Caco-2 (cell line): Measurements from ENCODE around the gene TPBGL. TPM values are rescaled to one million over a fixed set of nuclear protein-coding genes. Genes with fewer than 3 reads are reported as not detected.

Experiments
- BruUV-seq: library from RNA; stranded (reverse); fragments of 400-500 nt; replicated peaks from 2 replicates; lab custom pipeline; 2021; lab: Mats Ljungman, UMichigan
- CTCF ChIA-PET: fragments of 300-600 bp; sonication (Branson Sonifier 250); formaldehyde crosslinking; loops from one replicate; lab custom pipeline; 2022; ENCODE audit warnings: antibody characterized with exemption; lab: Charles Lee
- POLR2A ChIA-PET: fragments of 300-600 bp; sonication (Branson Sonifier 250); formaldehyde crosslinking; loops from one replicate; lab custom pipeline; 2022; ENCODE audit warnings: antibody characterized with exemption; lab: Charles Lee
- DNase-seq, 2 experiments: peaks; one replicate each; pipeline versions ENCODE4 v3.0.0 to v3.0.0-alpha.2; 2020 to 2022
- H3K27me3 ChIP-seq: replicated peaks from 2 replicates; pipeline ENCODE4 v1.6.0; 2011; ENCODE audit warnings: low read length; ENCODE audit not compliant: control insufficient read depth, insufficient read depth
- H3K36me3 ChIP-seq: 2 replicates; pipeline ENCODE4 v1.5.1; 2011; ENCODE audit warnings: low read length; ENCODE audit not compliant: control insufficient read depth, insufficient read depth
- H3K4me1 ChIP-seq: fragments of 250-450 bp; sonication (Bioruptor Pico); 2 replicates; pipeline ENCODE4 v1.5.1; 2020; ENCODE audit warnings: mild to moderate bottlenecking
- H3K4me3 ChIP-seq: 2 replicates; pipeline ENCODE4 v1.5.1; 2011; ENCODE audit warnings: low read depth, mild to moderate bottlenecking, control low read depth, low read length
- H3K9me3 ChIP-seq: fragments of 250-450 bp; sonication (Bioruptor Pico); 2 replicates; pipeline ENCODE4 v1.5.1; 2020; ENCODE audit warnings: mild to moderate bottlenecking, moderate library complexity
- H3K27ac Mint-ChIP-seq: one replicate; pipeline ENCODE4 v1.8.0; 2022; ENCODE audit warnings: mixed read lengths; ENCODE audit not compliant: unreplicated experiment
- H3K27me3 Mint-ChIP-seq: one replicate; pipeline ENCODE4 v1.8.0; 2022; ENCODE audit warnings: mixed read lengths; ENCODE audit not compliant: insufficient read depth, unreplicated experiment
- H3K36me3 Mint-ChIP-seq: one replicate; pipeline ENCODE4 v1.8.0; 2022; ENCODE audit warnings: mild to moderate bottlenecking, mixed read lengths; ENCODE audit not compliant: insufficient read depth, unreplicated experiment
- H3K4me1 Mint-ChIP-seq: one replicate; pipeline ENCODE4 v1.8.0; 2022; ENCODE audit warnings: low read depth, mixed read lengths; ENCODE audit not compliant: unreplicated experiment
- H3K4me3 Mint-ChIP-seq: one replicate; pipeline ENCODE4 v1.8.0; 2022; ENCODE audit warnings: mild to moderate bottlenecking, moderate library complexity, mixed read lengths; ENCODE audit not compliant: unreplicated experiment
- H3K9me3 Mint-ChIP-seq: one replicate; pipeline ENCODE4 v1.8.0; 2022; ENCODE audit warnings: mixed read lengths; ENCODE audit not compliant: unreplicated experiment
- intact Hi-C: fragments of 100-400 bp; cut with micrococcal nuclease; formaldehyde crosslinking; loops from one replicate; pipeline ENCODE4 v1.10.0; 2022; ENCODE audit not compliant: unreplicated experiment
- total RNA-seq: library from RNA; stranded (reverse); gene quantifications from 2 replicates; pipeline ENCODE4 v1.2.3, GENCODE V29; 2022
- TF ChIP-seq, protein P1 (sequence below), 2 experiments: fragments of 200-600 bp in 1 of 2; IDR thresholded peaks; 1 replicate in 1 of 2; 2 replicates in 1 of 2; pipeline versions ENCODE4 v1.5.1 to v1.8.0; 2011 to 2022; ENCODE audit warnings: antibody characterized with exemption in 1 of 2, control low read depth in 1 of 2, inconsistent platforms in 1 of 2, low read depth in 1 of 2, low read length in 1 of 2, mild to moderate bottlenecking in 1 of 2, moderate library complexity in 1 of 2; ENCODE audit not compliant: insufficient read depth in 1 of 2, severe bottlenecking in 1 of 2, unreplicated experiment in 1 of 2

The TPBGL gene
- total RNA-seq, 1 experiment from 2014 or later = 0.18 TPM

DNA sequence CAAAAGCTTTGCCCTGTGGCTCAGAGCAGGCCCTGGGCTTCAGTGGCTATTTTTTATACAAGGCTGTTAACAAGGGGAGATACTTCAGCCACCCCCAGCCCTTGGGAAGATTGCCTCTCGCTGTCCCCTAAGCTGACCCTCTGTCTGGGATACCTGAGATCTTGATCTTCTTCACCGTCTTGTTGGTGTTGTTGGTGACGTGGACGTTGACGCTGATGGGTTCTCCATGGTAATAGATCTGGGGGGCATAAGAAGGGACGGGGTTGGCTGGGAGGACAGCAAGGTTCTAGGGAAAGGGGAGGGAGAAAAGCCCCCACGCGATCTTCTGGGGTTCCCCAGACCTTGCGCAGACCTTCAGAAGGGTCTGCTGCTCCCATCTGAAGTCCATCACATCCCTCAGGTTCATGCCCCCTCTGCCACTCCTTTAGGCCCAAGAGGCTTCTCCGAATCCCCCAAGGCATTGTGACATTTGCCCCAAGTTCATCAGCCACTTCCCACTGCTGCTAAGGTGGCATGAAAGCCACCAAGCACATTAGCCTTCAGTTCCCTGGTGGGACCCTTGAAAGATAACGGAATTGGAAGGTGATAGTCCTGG lies 36.7 kb downstream of the TPBGL start:
- Histone ChIP-seq H3K4me1 (peaks cover 34% of the 10 kb centered on the region), H3K9me3 (no peaks in the 10 kb centered on the region), H3K27me3 (no peaks in the 10 kb centered on the region), H3K36me3 (peaks cover 10% of the 10 kb centered on the region), H3K4me3 (no peak overlapping the region)
- Mint-ChIP-seq H3K36me3 (peaks cover 73% of the 10 kb centered on the region), H3K27me3 (no peaks in the 10 kb centered on the region), H3K27ac (peak overlapping the region; percentile 45), H3K4me1 (peaks cover 32% of the 10 kb centered on the region), H3K4me3 (no peak overlapping the region), H3K9me3 (no peaks in the 10 kb centered on the region)
- BruUV-seq = no TSS peak
- TF ChIP-seq, protein P1, sequence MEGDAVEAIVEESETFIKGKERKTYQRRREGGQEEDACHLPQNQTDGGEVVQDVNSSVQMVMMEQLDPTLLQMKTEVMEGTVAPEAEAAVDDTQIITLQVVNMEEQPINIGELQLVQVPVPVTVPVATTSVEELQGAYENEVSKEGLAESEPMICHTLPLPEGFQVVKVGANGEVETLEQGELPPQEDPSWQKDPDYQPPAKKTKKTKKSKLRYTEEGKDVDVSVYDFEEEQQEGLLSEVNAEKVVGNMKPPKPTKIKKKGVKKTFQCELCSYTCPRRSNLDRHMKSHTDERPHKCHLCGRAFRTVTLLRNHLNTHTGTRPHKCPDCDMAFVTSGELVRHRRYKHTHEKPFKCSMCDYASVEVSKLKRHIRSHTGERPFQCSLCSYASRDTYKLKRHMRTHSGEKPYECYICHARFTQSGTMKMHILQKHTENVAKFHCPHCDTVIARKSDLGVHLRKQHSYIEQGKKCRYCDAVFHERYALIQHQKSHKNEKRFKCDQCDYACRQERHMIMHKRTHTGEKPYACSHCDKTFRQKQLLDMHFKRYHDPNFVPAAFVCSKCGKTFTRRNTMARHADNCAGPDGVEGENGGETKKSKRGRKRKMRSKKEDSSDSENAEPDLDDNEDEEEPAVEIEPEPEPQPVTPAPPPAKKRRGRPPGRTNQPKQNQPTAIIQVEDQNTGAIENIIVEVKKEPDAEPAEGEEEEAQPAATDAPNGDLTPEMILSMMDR (IDR thresholded peaks at IDR 0.05; ENCODE audit: insufficient read depth in 1 of 2, low read depth in 1 of 2, low read length in 1 of 2, severe bottlenecking in 1 of 2, unreplicated experiment in 1 of 2) = no peak
- ChIA-PET POLR2A (no interaction called here), CTCF (interaction anchor here (1.1 to 1.4 kb wide), 2 partner anchors 29 to 35 kb away, joined by 3 read pairs; no protein-coding TSS in a partner anchor)
- DNase-seq = peak in 1 of 2 experiments; percentile 29
- intact Hi-C loops = no loop called here

DNA sequence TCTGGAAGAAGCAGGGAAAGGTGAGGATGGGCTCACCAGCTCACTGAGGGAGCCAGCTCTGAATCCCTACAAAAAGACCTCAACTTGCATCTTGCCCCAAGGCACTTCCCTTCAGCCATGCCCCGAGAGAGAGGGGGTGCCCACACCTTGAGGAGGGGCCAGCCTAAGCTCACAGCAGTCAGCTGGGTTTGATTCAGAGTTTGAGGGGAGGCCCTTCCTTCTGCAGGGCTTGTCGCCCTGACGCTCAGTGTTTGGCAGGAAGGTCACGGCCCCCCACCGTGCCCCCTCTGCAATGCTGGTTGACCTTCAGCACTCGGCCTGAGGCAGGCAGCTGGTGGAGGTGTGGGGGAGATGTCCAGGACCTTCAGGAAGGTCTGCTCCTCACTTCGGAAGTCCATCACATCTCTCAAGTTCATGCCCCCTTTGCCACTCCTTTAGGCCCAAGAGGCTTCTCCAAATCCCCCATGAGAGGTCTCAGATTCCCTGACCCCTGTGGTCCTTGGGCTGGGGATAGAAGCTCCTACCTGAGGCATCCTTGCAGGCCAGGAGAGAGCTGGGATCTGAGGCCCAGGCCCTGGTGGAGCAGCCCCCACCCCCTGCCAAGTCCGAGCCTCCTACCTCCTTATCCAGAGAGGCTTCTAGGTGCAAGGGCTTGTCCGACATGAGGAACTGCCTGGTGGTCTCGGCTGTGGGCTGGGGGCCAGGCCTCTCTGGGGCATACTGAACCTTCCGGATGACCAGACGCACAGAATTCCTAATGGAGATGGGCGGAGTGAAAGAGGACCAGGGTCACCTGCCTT lies 37.6 kb downstream of the TPBGL start:
- no peak overlapping the region for H3K4me3 Mint-ChIP-seq
- TF ChIP-seq, protein P1 (IDR thresholded peaks at IDR 0.05; ENCODE audit: insufficient read depth in 1 of 2, low read depth in 1 of 2, low read length in 1 of 2, severe bottlenecking in 1 of 2, unreplicated experiment in 1 of 2) = no peak

DNA sequence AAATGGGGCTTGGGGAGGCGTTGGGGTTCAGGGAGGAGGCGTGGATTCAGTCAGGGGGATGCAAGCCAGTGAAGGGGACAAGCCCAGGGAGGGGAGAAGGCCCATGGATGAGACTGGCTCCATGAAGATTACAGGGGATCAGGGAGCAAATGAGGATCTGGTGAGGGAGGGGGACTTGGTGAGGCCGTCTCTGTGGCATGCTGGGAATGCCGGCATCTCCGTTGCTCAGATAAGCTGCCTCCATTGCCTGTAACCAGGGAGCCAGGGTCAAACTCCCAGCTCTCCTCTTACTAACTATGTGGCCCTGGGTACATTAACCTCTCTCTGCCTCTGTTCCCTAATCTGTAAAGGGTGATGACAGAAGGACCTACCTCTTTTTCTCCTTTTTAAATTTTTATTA lies 38.7 kb downstream of the TPBGL start:
- H3K4me3 ChIP-seq = no peak overlapping the region
- H3K36me3 ChIP-seq = peaks cover 8% of the 10 kb centered on the region
- H3K4me1 Mint-ChIP-seq = peaks cover 32% of the 10 kb centered on the region
- CTCF ChIA-PET = interaction anchor here (0.6 to 2.8 kb wide), 18 partner anchors 9 to 255 kb away, joined by 3 to 31 read pairs (median 6); no protein-coding TSS in a partner anchor
- POLR2A ChIA-PET = interaction anchor here (1.0 kb wide), 1 partner anchor 93 kb away, joined by 3 read pairs; no protein-coding TSS in a partner anchor
- DNase-seq = peak; percentile 66 to 78
- BruUV-seq = no TSS peak
- H3K4me3 Mint-ChIP-seq = no peak overlapping the region
- no peaks in the 10 kb centered on the region for H3K27me3 Mint-ChIP-seq
- H3K36me3 Mint-ChIP-seq = peaks cover 60% of the 10 kb centered on the region
- H3K9me3 ChIP-seq = no peaks in the 10 kb centered on the region
- TF ChIP-seq, protein P1 (IDR thresholded peaks at IDR 0.05; ENCODE audit: insufficient read depth in 1 of 2, low read depth in 1 of 2, low read length in 1 of 2, severe bottlenecking in 1 of 2, unreplicated experiment in 1 of 2) = no peak
- intact Hi-C loops = no loop called here
- H3K27ac Mint-ChIP-seq = peak overlapping the region; percentile 88
- no peaks in the 10 kb centered on the region for H3K9me3 Mint-ChIP-seq
- H3K27me3 ChIP-seq = no peaks in the 10 kb centered on the region
- peaks cover 34% of the 10 kb centered on the region for H3K4me1 ChIP-seq

More for the DNA sequence above, 37.6 kb downstream of the TPBGL start:
- H3K27ac Mint-ChIP-seq = peak overlapping the region; percentile 88
- peaks cover 8% of the 10 kb centered on the region for H3K36me3 ChIP-seq
- DNase-seq = peak in 1 of 2 experiments; percentile 36
- BruUV-seq = no TSS peak
- no peak overlapping the region for H3K4me3 ChIP-seq
- intact Hi-C loops = no loop called here
- no peaks in the 10 kb centered on the region for H3K9me3 ChIP-seq
- no peaks in the 10 kb centered on the region for H3K9me3 Mint-ChIP-seq
- ChIA-PET CTCF (interaction anchor here (1.6 to 2.2 kb wide), 2 partner anchors 8 to 153 kb away, joined by 5 to 14 read pairs; no protein-coding TSS in a partner anchor), POLR2A (no interaction called here)
- peaks cover 34% of the 10 kb centered on the region for H3K4me1 ChIP-seq
- H3K27me3 Mint-ChIP-seq = no peaks in the 10 kb centered on the region
- H3K27me3 ChIP-seq = no peaks in the 10 kb centered on the region
- H3K36me3 Mint-ChIP-seq = peaks cover 70% of the 10 kb centered on the region
- H3K4me1 Mint-ChIP-seq = peaks cover 32% of the 10 kb centered on the region
